H9 (cell line): Measurements from ENCODE around the gene EIF1AD. TPM values are rescaled to one million over a fixed set of nuclear protein-coding genes. Genes with fewer than 3 reads are reported as not detected.
A peak's percentile ranks its signal among the peaks of the same experiment; 100 is the strongest.

Experiments
- DNase-seq: peaks from one replicate; pipeline ENCODE4 v3.0.0-alpha.2; 2017
- H2AFZ ChIP-seq: one replicate; pipeline ENCODE4 v1.6.1; 2013; ENCODE audit warnings: mild to moderate bottlenecking, low read length, control low read depth, moderate library complexity
- H2AK5ac ChIP-seq: 2 replicates; pipeline ENCODE4 v1.6.1; 2013; ENCODE audit warnings: low read length, control low read depth, mixed read lengths; ENCODE audit not compliant: insufficient read length
- H2BK120ac ChIP-seq: one replicate; pipeline ENCODE4 v1.6.1; 2013; ENCODE audit warnings: low read depth, mild to moderate bottlenecking, low read length, control low read depth, inconsistent platforms; ENCODE audit not compliant: poor library complexity, severe bottlenecking
- H2BK12ac ChIP-seq: 2 replicates; pipeline ENCODE4 v1.6.1; 2013; ENCODE audit warnings: low read length, control low read depth, mixed read lengths, low read depth; ENCODE audit not compliant: insufficient read length
- H2BK15ac ChIP-seq: 2 replicates; pipeline ENCODE4 v1.6.1; 2013; ENCODE audit warnings: low read depth, low read length, control low read depth
- H2BK20ac ChIP-seq: one replicate; pipeline ENCODE4 v1.6.1; 2013; ENCODE audit warnings: low read depth, mild to moderate bottlenecking, low read length, control low read depth, inconsistent platforms; ENCODE audit not compliant: poor library complexity, severe bottlenecking
- H2BK5ac ChIP-seq: 2 replicates; pipeline ENCODE4 v1.6.1; 2013; ENCODE audit warnings: low read length, control low read depth, mixed read lengths; ENCODE audit not compliant: insufficient read length
- H3K14ac ChIP-seq: 2 replicates; pipeline ENCODE4 v1.6.1; 2013; ENCODE audit warnings: low read length, control low read depth; ENCODE audit not compliant: insufficient read depth
- H3K18ac ChIP-seq: 2 replicates; pipeline ENCODE4 v1.6.1; 2013; ENCODE audit warnings: low read depth, mild to moderate bottlenecking, mixed read lengths, low read length, control low read depth; ENCODE audit not compliant: insufficient read length
- H3K23ac ChIP-seq: 2 replicates; pipeline ENCODE4 v1.6.1; 2013; ENCODE audit warnings: low read length, control low read depth, mixed read lengths, low read depth; ENCODE audit not compliant: insufficient read length
- H3K23me2 ChIP-seq: 2 replicates; pipeline ENCODE4 v1.6.1; 2013; ENCODE audit warnings: low read depth, mild to moderate bottlenecking, mixed read lengths, low read length, control low read depth; ENCODE audit not compliant: insufficient read length, poor library complexity, severe bottlenecking
- H3K27ac ChIP-seq: 2 replicates; pipeline ENCODE4 v1.5.1; 2013; ENCODE audit warnings: low read length, control low read depth, mixed read lengths, low read depth; ENCODE audit not compliant: insufficient read length
- H3K27me3 ChIP-seq: 2 replicates; pipeline ENCODE4 v1.6.1; 2013; ENCODE audit warnings: low read length, control low read depth, inconsistent platforms; ENCODE audit not compliant: insufficient read depth
- H3K4ac ChIP-seq: 2 replicates; pipeline ENCODE4 v1.6.1; 2013; ENCODE audit warnings: low read depth, mild to moderate bottlenecking, control low read depth, inconsistent platforms, low read length, moderate library complexity
- H3K4me1 ChIP-seq: 2 replicates; pipeline ENCODE4 v1.6.1; 2013; ENCODE audit warnings: low read length, control low read depth, inconsistent platforms; ENCODE audit not compliant: insufficient read depth
- H3K4me2 ChIP-seq: 2 replicates; pipeline ENCODE4 v1.6.1; 2013; ENCODE audit warnings: low read length, control low read depth, mixed read lengths; ENCODE audit not compliant: insufficient read length, insufficient read depth
- H3K56ac ChIP-seq: 2 replicates; pipeline ENCODE4 v1.6.1; 2013; ENCODE audit warnings: low read depth, mild to moderate bottlenecking, mixed read lengths, low read length, control low read depth; ENCODE audit not compliant: insufficient read length
- H3K79me1 ChIP-seq: 2 replicates; pipeline ENCODE4 v1.6.1; 2013; ENCODE audit warnings: low read depth, mild to moderate bottlenecking, moderate library complexity, low read length, control low read depth, inconsistent platforms; ENCODE audit not compliant: insufficient read depth, poor library complexity, severe bottlenecking
- H3K79me2 ChIP-seq: 2 replicates; pipeline ENCODE4 v1.6.1; 2013; ENCODE audit warnings: low read length, control low read depth, inconsistent platforms; ENCODE audit not compliant: insufficient read depth
- H3K9ac ChIP-seq: 2 replicates; pipeline ENCODE4 v1.6.1; 2013; ENCODE audit warnings: low read length, control low read depth, mixed read lengths; ENCODE audit not compliant: insufficient read length; ENCODE audit errors: extremely low read depth
- H3K9me3 ChIP-seq: one replicate; pipeline ENCODE4 v1.6.1; 2013; ENCODE audit warnings: low read depth, low read length, inconsistent platforms; ENCODE audit not compliant: control insufficient read depth
- H3T11ph ChIP-seq: one replicate; pipeline ENCODE4 v1.6.1; 2013; ENCODE audit warnings: mild to moderate bottlenecking, low read length, control low read depth, inconsistent platforms
- H4K20me1 ChIP-seq: one replicate; pipeline ENCODE4 v1.6.1; 2013; ENCODE audit not compliant: control insufficient read depth, insufficient read length, insufficient read depth
- H4K5ac ChIP-seq: 2 replicates; pipeline ENCODE4 v1.6.1; 2013; ENCODE audit warnings: low read depth, mild to moderate bottlenecking, mixed read lengths, low read length, control low read depth; ENCODE audit not compliant: insufficient read length
- H4K8ac ChIP-seq: replicated peaks from 2 replicates; pipeline ENCODE4 v1.6.1; 2013; ENCODE audit warnings: low read length, control low read depth, mixed read lengths, low read depth; ENCODE audit not compliant: insufficient read length
- H4K91ac ChIP-seq: 2 replicates; pipeline ENCODE4 v1.6.1; 2013; ENCODE audit warnings: low read depth, mild to moderate bottlenecking, moderate library complexity, mixed read lengths, low read length, control low read depth; ENCODE audit not compliant: insufficient read length
- H3K27ac Mint-ChIP-seq, 3 experiments: 2 replicates in 2 of 3; 3 replicates in 1 of 3; pipeline ENCODE4 v1.8.0; 2020 to 2021; ENCODE audit warnings: mixed read lengths in 3 of 3, mild to moderate bottlenecking in 1 of 3, moderate library complexity in 1 of 3
- H3K27me3 Mint-ChIP-seq: 2 replicates; pipeline ENCODE4 v1.8.0; 2021; ENCODE audit warnings: low read depth, mild to moderate bottlenecking, moderate library complexity, mixed read lengths
- H3K36me3 Mint-ChIP-seq, 3 experiments: 2 replicates in 2 of 3; 3 replicates in 1 of 3; pipeline ENCODE4 v1.8.0; 2020 to 2021; ENCODE audit warnings: low read depth in 3 of 3, mixed read lengths in 3 of 3; ENCODE audit not compliant: insufficient read depth in 1 of 3
- H3K4me1 Mint-ChIP-seq, 2 experiments: 2 replicates each; pipeline ENCODE4 v1.8.0; 2020; ENCODE audit warnings: mixed read lengths in 2 of 2
- H3K4me3 Mint-ChIP-seq, 2 experiments: 2 replicates in 1 of 2; 3 replicates in 1 of 2; pipeline ENCODE4 v1.8.0; 2020 to 2021; ENCODE audit warnings: mild to moderate bottlenecking in 2 of 2, mixed read lengths in 2 of 2, moderate library complexity in 1 of 2
- H3K9me3 Mint-ChIP-seq, 2 experiments: 2 replicates in 1 of 2; 3 replicates in 1 of 2; pipeline ENCODE4 v1.8.0; 2020; ENCODE audit warnings: mild to moderate bottlenecking in 2 of 2, mixed read lengths in 2 of 2, moderate library complexity in 1 of 2
- CTCF ChIP-seq: fragments of 200-600 bp; sonication (generic); conservative IDR thresholded peaks from 3 replicates; pipeline ENCODE4 v1.8.0; 2021; ENCODE audit warnings: antibody characterized with exemption, mild to moderate bottlenecking
- WGBS: extraction: QIAGEN DNeasy Blood & Tissue Kit; methylation state at CpG from one replicate; pipeline ENCODE4 v1.1.7; 2013; ENCODE audit warnings: missing lambda C conversion rate, low lambda C conversion rate, mixed read lengths; ENCODE audit not compliant: insufficient read length; ENCODE audit errors: extremely low coverage; 5-methylcytosine and 5-hydroxymethylcytosine counted together
- total RNA-seq: library from RNA; stranded (reverse); gene quantifications from 2 replicates; pipeline ENCODE4 v1.2.1, GENCODE V29; 2021

Gene EIF1AD
- total RNA-seq, 1 experiment from 2014 or later: 46.7 TPM

- peaks cover 3% of the 10 kb centered on the region for H3K23me2 ChIP-seq
- peaks cover 5% of the 10 kb centered on the region for H3K79me1 ChIP-seq
- peaks cover 3% of the 10 kb centered on the region; the same call in 1 of the 2 replicates for H3K4me1 ChIP-seq
- H3K27ac Mint-ChIP-seq: peak overlapping the region; percentile 97 to 99 (median 97); a peak in 6 of 7 replicates
- H3K27ac ChIP-seq: no peak overlapping the region
- H2BK120ac ChIP-seq: no peak overlapping the region
- H3K9ac ChIP-seq: peak overlapping the region; percentile 78
- no peak overlapping the region for H3K14ac ChIP-seq
- no peak overlapping the region for H3K56ac ChIP-seq
- no peaks in the 10 kb centered on the region for H4K20me1 ChIP-seq
- no peak overlapping the region for H3K23ac ChIP-seq
- H3T11ph ChIP-seq: no peak overlapping the region
- H3K27me3 ChIP-seq: no peaks in the 10 kb centered on the region
- H3K4me1 Mint-ChIP-seq: peaks cover 11 to 16% of the 10 kb centered on the region in 2 experiments
- no peak overlapping the region for H2BK15ac ChIP-seq
- peak overlapping the region; percentile 82 for H3K4me2 ChIP-seq
- H3K18ac ChIP-seq: no peak overlapping the region
- H3K4ac ChIP-seq: no peak overlapping the region
- no peaks in the 10 kb centered on the region for H3K9me3 ChIP-seq
- no peak overlapping the region for H2AFZ ChIP-seq
- H3K79me2 ChIP-seq: peaks cover 10% of the 10 kb centered on the region; the same call in 1 of the 2 replicates
- no CpG with 5 or more reads among the region's 16 CpGs for WGBS
- no peak overlapping the region for H4K5ac ChIP-seq
- no peak overlapping the region for H2BK12ac ChIP-seq
- no peak for TF ChIP-seq CTCF
- H4K8ac ChIP-seq: no peak overlapping the region
- no peak overlapping the region for H2AK5ac ChIP-seq
- H2BK20ac ChIP-seq: no peak overlapping the region
- H4K91ac ChIP-seq: no peak overlapping the region
- no peak for DNase-seq
- peak overlapping the region; percentile 93 to 94 for H3K4me3 Mint-ChIP-seq
- no peaks in the 10 kb centered on the region; the same call in 1 of the 2 replicates for H3K27me3 Mint-ChIP-seq
- H3K36me3 Mint-ChIP-seq: peaks cover 15 to 31% (median 23%) of the 10 kb centered on the region in 3 experiments
- H3K9me3 Mint-ChIP-seq: no peaks in the 10 kb centered on the region; a peak in 1 of 5 replicates
- no peak overlapping the region for H2BK5ac ChIP-seq
Measured at GRCh38 chr11:65960824-65961266, 41.1 kb downstream of the EIF1AD start.
